Measurements from ENCODE around the gene C20orf204. TPM values are rescaled to one million over a fixed set of nuclear protein-coding genes. Genes with fewer than 3 reads are reported as not detected.

The C20orf204 gene
- total and polyA plus RNA-seq, 2 donors (not counting 3 experiments of a cell fraction or from before 2014, with no cell fraction given): 2.8 to 5.8 TPM

- intact Hi-C loops (cut with micrococcal nuclease): loop anchor here (2.0 to 10.0 kb wide), 4 partner anchors 83 to 517 kb away; partner anchors contain the start of genes DNAJC5 and UCKL1
Measured at GRCh38 chr20:64055893-64056638, 20.1 kb downstream of the C20orf204 start.

More at GRCh38 chr20:64055893-64056638, 20.1 kb downstream of the C20orf204 start:
- no TSS peak for BruUV-seq (replicated peaks)
- Histone ChIP-seq H3K4me3 (replicated peaks in 1 of 3; ENCODE audit: insufficient read depth in 1 of 3, low read depth in 1 of 3, low read length in 3 of 3) (no peak overlapping the region), H3K9ac (replicated peaks; ENCODE audit: extremely low read depth, insufficient read depth, low read length) (peak overlapping the region; percentile 12), H3K79me2 (ENCODE audit: control insufficient read depth, insufficient read depth, low read length) (no peaks in the 10 kb centered on the region), H3K4me2 (ENCODE audit: insufficient read depth, low read length) (no peak overlapping the region), H2AFZ (ENCODE audit: low read depth, low read length) (no peak overlapping the region), H3K27ac (ENCODE audit: insufficient read depth, low read depth, low read length) (peak overlapping the region; percentile 83), H3K9me3 (replicated peaks; ENCODE audit: control insufficient read depth, insufficient read depth, low read length) (no peaks in the 10 kb centered on the region), H4K20me1 (replicated peaks; ENCODE audit: control insufficient read depth, extremely low read depth, insufficient read depth, low read length) (no peaks in the 10 kb centered on the region), H3K9me1 (replicated peaks; ENCODE audit: control insufficient read depth, extremely low read depth, insufficient read depth, low read length) (no peaks in the 10 kb centered on the region), H3K36me3 (ENCODE audit: control insufficient read depth in 2 of 2, extremely low read depth in 1 of 2, insufficient read depth in 2 of 2, low read length in 2 of 2) (no peaks in the 10 kb centered on the region), H3K27me3 (ENCODE audit: control insufficient read depth in 2 of 2, insufficient read depth in 2 of 2, low read length in 2 of 2) (no peaks in the 10 kb centered on the region), H3K4me1 (ENCODE audit: control insufficient read depth, extremely low read depth, insufficient read depth, low read length) (peaks cover 65% of the 10 kb centered on the region)
- DNase-seq (ENCODE audit: low read depth, low spot score) (peak; percentile 84), FAIRE-seq (peak; percentile 87)
- POLR2A ChIA-PET: interaction anchor here (0.7 kb wide), 1 partner anchor 17 kb away, joined by 6 read pairs; no protein-coding TSS in a partner anchor
- dilution Hi-C loops (cut with MboI; ENCODE audit: extremely low pct_ligation_motif_present, low sequenced_read_pairs): no loop called here
- CTCF ChIA-PET: interaction anchor here (1.4 to 15.2 kb wide), 5 partner anchors 11 to 82 kb away, joined by 3 to 412 read pairs (median 18); partner anchors contain the start of genes C20orf204, PRPF6 and SAMD10
- peak in 1 of 2 donors; percentile 38 for TF ChIP-seq CTCF (IDR thresholded peaks at IDR 0.05; ENCODE audit: extremely low read depth in 1 of 2, insufficient read depth in 1 of 2, low read depth in 1 of 2, low read length in 2 of 2)
- no peak for TF ChIP-seq EZH2 (IDR thresholded peaks at IDR 0.05; ENCODE audit: borderline replicate concordance, low read depth, low read length, severe bottlenecking)

Measured in endothelial cell of umbilical vein (primary cell).